Spleen (tissue), 11 donors: ENCODE results near the gene CD81. TPM values are rescaled to one million over a fixed set of nuclear protein-coding genes. Genes with fewer than 3 reads are reported as not detected.
A peak's percentile ranks its signal among the peaks of the same experiment; 100 is the strongest.

Experiments used
- DNase-seq: peaks from one replicate; pipeline ENCODE4 v3.0.0-alpha.2; 2020
- H3K27ac ChIP-seq, 8 donors: fragments of 200-600 bp; sonication (generic) in 7 of 8; 1 replicate in 4 of 8; 2 replicates in 4 of 8; pipeline versions ENCODE4 v1.5.0 to v1.8.0; 2016 to 2021; ENCODE audit warnings: inconsistent platforms in 4 of 8, mild to moderate bottlenecking in 4 of 8, moderate library complexity in 1 of 8
- H3K27me3 ChIP-seq, 7 donors: fragments of 200-600 bp; sonication (generic) in 6 of 7; replicated peaks in 1 of 7; 1 replicate in 4 of 7; 2 replicates in 3 of 7; pipeline versions ENCODE4 v1.5.0 to v1.8.0; 2016 to 2021; ENCODE audit warnings: inconsistent platforms in 3 of 7, mild to moderate bottlenecking in 1 of 7
- H3K36me3 ChIP-seq, 6 donors: fragments of 200-600 bp; sonication (generic) in 5 of 6; 1 replicate in 4 of 6; 2 replicates in 2 of 6; pipeline versions ENCODE4 v1.5.0 to v1.8.0; 2016 to 2021; ENCODE audit warnings: inconsistent platforms in 2 of 6
- H3K4me1 ChIP-seq, 6 donors: fragments of 200-600 bp; sonication (generic) in 5 of 6; 1 replicate in 3 of 6; 2 replicates in 3 of 6; pipeline versions ENCODE4 v1.5.0 to v1.8.0; 2016 to 2021; ENCODE audit warnings: inconsistent platforms in 3 of 6
- H3K4me3 ChIP-seq, 8 donors: fragments of 200-600 bp; sonication (generic) in 7 of 8; 1 replicate in 4 of 8; 2 replicates in 4 of 8; pipeline versions ENCODE4 v1.5.0 to v1.8.0; 2016 to 2021; ENCODE audit warnings: inconsistent platforms in 4 of 8, mild to moderate bottlenecking in 4 of 8, moderate library complexity in 2 of 8
- H3K9me3 ChIP-seq, 8 donors: fragments of 200-600 bp; sonication (generic) in 7 of 8; 1 replicate in 4 of 8; 2 replicates in 4 of 8; pipeline versions ENCODE4 v1.5.0 to v1.8.0; 2016 to 2021; ENCODE audit warnings: inconsistent platforms in 4 of 8
- CTCF ChIP-seq, 11 experiments: fragments of 200-600 bp in 7 of 11; fragments of 450-650 bp in 4 of 11; sonication (generic) in 4 of 11; IDR thresholded peaks in 8 of 11; conservative IDR thresholded peaks in 3 of 11; 1 replicate in 7 of 11; 2 replicates in 4 of 11; pipeline versions ENCODE4 v1.4.0 to v1.8.0; 2016 to 2021; ENCODE audit warnings: antibody characterized with exemption in 11 of 11, inconsistent platforms in 4 of 11, mild to moderate bottlenecking in 1 of 11
- POLR2A ChIP-seq, 3 donors: fragments of 450-650 bp; IDR thresholded peaks; one replicate each; pipeline ENCODE4 v1.5.1; 2017; ENCODE audit warnings: antibody characterized with exemption in 3 of 3, mild to moderate bottlenecking in 1 of 3
- POLR2AphosphoS5 ChIP-seq, 3 donors: sonication (generic); formaldehyde crosslinking; IDR thresholded peaks; one replicate each; pipeline ENCODE4 v1.5.1; 2017; ENCODE audit warnings: antibody characterized with exemption in 3 of 3
- WGBS, 5 donors: extraction: QIAGEN DNeasy Blood & Tissue Kit in 3 of 5; methylation state at CpG; one replicate each; pipeline versions ENCODE4 v1.1.5 to v1.1.7; 2013 to 2018; 5-methylcytosine and 5-hydroxymethylcytosine counted together
- intact Hi-C: fragments of 100-400 bp; cut with DNase I; formaldehyde crosslinking; loops from one replicate; pipeline ENCODE4 v1.15.0; 2023; ENCODE audit warnings: low total_unique reads
- polyA plus RNA-seq, 3 donors: library from polyadenylated mRNA; stranded (reverse); fragments of 200-250 nt; gene quantifications; one replicate each; pipeline ENCODE4 v1.2.1, GENCODE V29; 2013
- total RNA-seq, 7 donors: library from RNA; depleted of rRNA in 3 of 7; stranded (reverse); fragments of >200 nt in 3 of 7; fragmentation: NEBNext Ultra II Directional in 4 of 7; extraction: Animal tissue kit (Norgen Biotek cat#: 25700) in 4 of 7; gene quantifications; one replicate each; pipeline versions ENCODE4 v1.1.0 to v1.2.1, GENCODE V29; 2016 to 2021
- donor health status: healthy with polysubstance abuse.
- donor health status: DM: no; HTN: no; CAD: no; lungs with moderate emphysema.
- donor health status: DM: no; HTN: no; CAD: no.
- donor health status: Bipolar disorder and iron deficiency.
- donor health status: healthy.
- donor health status: DM: no; HTN: no; CAD: no.
- donor health status: DM: yes; HTN: yes; CAD: no.

Gene CD81
- total and polyA plus RNA-seq, 10 donors: 191 to 594 (median 433) TPM

GRCh38 chr11:2398664-2399355, 21.7 kb downstream of the CD81 start:
- peak overlapping the region in 3 of 8 donors; percentile 49 to 95 (median 80) for H3K4me3 ChIP-seq
- H3K36me3 ChIP-seq: peaks cover 3 to 73% (median 67%) of the 10 kb centered on the region in 6 donors
- no peak for DNase-seq
- 58 to 69% (median 64%) methylated on average over 6 to 7 of the region's 7 CpGs for WGBS, 5 donors
- peak overlapping the region; percentile 82 to 99 (median 98) for H3K27ac ChIP-seq
- no peaks in the 10 kb centered on the region for H3K27me3 ChIP-seq
- TF ChIP-seq CTCF (IDR thresholded peaks at IDR 0.05 in 8 of 11, conservative IDR thresholded peaks at IDR 0.05 in 3 of 11): peak in 1 of 11 experiments; percentile 7
- TF ChIP-seq POLR2AphosphoS5 (IDR thresholded peaks at IDR 0.05): peak in 2 of 3 donors; percentile 5 to 14
- TF ChIP-seq POLR2A (IDR thresholded peaks at IDR 0.05): no peak
- H3K4me1 ChIP-seq: peaks cover 20 to 79% (median 53%) of the 10 kb centered on the region in 6 donors
- intact Hi-C loops: no loop called here
- no peaks in the 10 kb centered on the region for H3K9me3 ChIP-seq

- peak overlapping the region; percentile 82 to 99 (median 98) for H3K27ac ChIP-seq
- H3K4me1 ChIP-seq: peaks cover 17 to 74% (median 46%) of the 10 kb centered on the region in 6 donors
- H3K9me3 ChIP-seq: no peaks in the 10 kb centered on the region
- H3K36me3 ChIP-seq: peaks cover 3 to 73% (median 67%) of the 10 kb centered on the region in 6 donors
- H3K27me3 ChIP-seq: no peaks in the 10 kb centered on the region
- WGBS, 5 donors: 14 to 25% (median 18%) methylated on average over 16 to 23 of the region's 23 CpGs
- DNase-seq: no peak
- intact Hi-C loops: loop anchor here (5.0 kb wide), 1 partner anchor 92 kb away; no protein-coding TSS in a partner anchor
- peak overlapping the region; percentile 32 to 100 (median 84) for H3K4me3 ChIP-seq
- TF ChIP-seq CTCF (IDR thresholded peaks at IDR 0.05 in 8 of 11, conservative IDR thresholded peaks at IDR 0.05 in 3 of 11) (no peak), POLR2AphosphoS5 (IDR thresholded peaks at IDR 0.05) (no peak), POLR2A (IDR thresholded peaks at IDR 0.05) (no peak)
Measured at GRCh38 chr11:2399488-2400068, 22.5 kb downstream of the CD81 start.

- peak within 1 kb of the TSS; percentile 90 to 99 (median 98) for H3K27ac ChIP-seq
- peaks cover 3 to 68% (median 61%) of the 10 kb centered on the region in 6 donors for H3K36me3 ChIP-seq
- DNase-seq: peak; percentile 100
- peak within 1 kb of the TSS; percentile 79 to 100 (median 92) for H3K4me3 ChIP-seq
- TF ChIP-seq POLR2A (IDR thresholded peaks at IDR 0.05) (peak; percentile 11 to 81 (median 52)), CTCF (IDR thresholded peaks at IDR 0.05 in 8 of 11, conservative IDR thresholded peaks at IDR 0.05 in 3 of 11) (peak; percentile 89 to 100 (median 99)), POLR2AphosphoS5 (IDR thresholded peaks at IDR 0.05) (peak; percentile 99 to 100 (median 99))
- no peaks in the 10 kb centered on the region for H3K27me3 ChIP-seq
- no peaks in the 10 kb centered on the region for H3K9me3 ChIP-seq
- intact Hi-C loops: loop anchor here (5.0 kb wide), 1 partner anchor 93 kb away; no protein-coding TSS in a partner anchor
- H3K4me1 ChIP-seq: peaks cover 10 to 68% (median 39%) of the 10 kb centered on the region in 6 donors
- WGBS, 5 donors: 0 to 1% (median 0%) methylated on average over 38 to 66 of the region's 66 CpGs
Measured at GRCh38 chr11:2400069-2400761, 23.1 kb downstream of the CD81 start, which contains the start of gene TSSC4. TSSC4 (plus strand) TSS chr11:2400750; CDS start chr11:2402634, 1,884 bp downstream.
